Tibial nerve (tissue), 4 donors: ENCODE results near the gene IGLON5.

Source experiments
- CTCF ChIP-seq, 5 experiments: fragments of 200-600 bp in 3 of 5; fragments of 450-650 bp in 2 of 5; sonication (generic) in 3 of 5; IDR thresholded peaks; one replicate each; pipeline ENCODE4 v1.5.1; 2016 to 2019; ENCODE audit warnings: antibody characterized with exemption in 5 of 5, mild to moderate bottlenecking in 3 of 5, moderate library complexity in 2 of 5
- EP300 ChIP-seq, 2 donors: sonication (generic); formaldehyde crosslinking; IDR thresholded peaks; one replicate each; pipeline ENCODE4 v1.6.1; 2017; ENCODE audit warnings: antibody characterized with exemption in 2 of 2, mild to moderate bottlenecking in 1 of 2

DNA sequence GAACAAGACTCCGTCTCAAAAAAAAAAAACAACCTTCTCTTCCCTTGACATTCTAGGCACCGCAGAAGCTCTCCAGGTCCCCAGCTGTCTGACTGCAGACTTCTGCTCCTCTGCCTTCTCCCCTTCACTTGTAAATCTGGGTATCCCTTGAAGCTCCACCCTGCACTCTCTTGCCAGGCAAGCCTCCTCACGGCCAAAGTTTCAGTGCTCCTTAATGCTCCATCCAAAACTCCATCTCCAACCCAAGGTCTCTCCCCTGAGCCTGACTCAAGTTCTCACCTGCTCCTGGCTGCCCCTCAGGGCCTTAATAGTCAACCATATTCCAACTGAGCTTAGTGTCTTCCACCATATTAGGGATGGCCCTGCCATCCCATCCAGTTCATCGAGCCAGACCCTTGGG is 58.8 kb downstream of the IGLON5 start:
- TF ChIP-seq EP300 (IDR thresholded peaks at IDR 0.05) (no peak), CTCF (IDR thresholded peaks at IDR 0.05) (no peak)
